Endometrial microvascular endothelial cells (primary cell): ENCODE data around the gene ACTRT3. TPM values are rescaled to one million over a fixed set of nuclear protein-coding genes. Genes with fewer than 3 reads are reported as not detected.

ENCODE experiments used
- in situ Hi-C: cut with HindIII; loops from 2 replicates; pipeline ENCODE4 v1.10.0; 2017; ENCODE audit warnings: low sequenced_read_pairs, low pct_unique_long_range_greater_than_20kb; ENCODE audit errors: inconsistent ontology term
- total RNA-seq: library from RNA; depleted of rRNA; stranded (reverse); fragments of >200 nt; gene quantifications from one replicate; pipeline ENCODE4 v1.2.3, GENCODE V29; 2015; ENCODE audit errors: inconsistent ontology term

Gene ACTRT3
- total RNA-seq, 1 donor from 2014 or later, result 2.8 TPM

DNA sequence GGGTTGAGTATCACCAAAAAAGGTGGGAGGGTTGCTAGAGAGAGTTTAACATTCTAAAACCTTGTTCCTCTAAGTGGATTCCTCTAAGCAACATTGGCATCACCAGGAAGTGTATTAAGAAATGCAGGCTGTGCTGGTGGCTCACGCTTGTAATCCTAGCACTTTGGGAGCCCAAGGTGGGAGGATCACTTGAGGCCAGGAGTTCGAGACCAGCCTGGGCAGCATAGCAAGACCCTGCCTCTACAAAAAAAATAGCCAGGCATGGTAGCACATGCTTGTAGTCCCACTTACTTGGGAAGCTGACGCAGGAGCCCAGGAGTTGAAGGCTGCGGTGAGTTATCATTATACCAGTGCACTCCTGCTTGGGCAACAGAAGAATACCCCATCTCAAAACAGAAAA, 8.5 kb upstream of the ACTRT3 start:
- in situ Hi-C loops, result no loop called here

DNA sequence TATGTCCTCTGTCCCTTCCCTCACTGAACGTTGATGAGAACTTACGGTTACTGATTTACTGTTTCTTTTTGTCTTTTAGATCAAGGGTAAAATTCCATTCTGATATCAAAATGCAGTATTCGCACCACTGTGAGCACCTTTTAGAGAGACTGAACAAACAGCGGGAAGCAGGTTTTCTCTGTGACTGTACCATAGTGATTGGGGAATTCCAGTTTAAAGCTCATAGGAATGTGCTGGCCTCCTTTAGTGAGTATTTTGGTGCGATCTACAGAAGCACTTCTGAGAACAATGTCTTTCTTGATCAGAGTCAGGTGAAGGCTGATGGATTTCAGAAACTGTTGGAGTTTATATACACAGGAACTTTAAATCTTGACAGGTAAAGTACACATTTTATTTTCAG, 4.8 kb upstream of the ACTRT3 start:
- in situ Hi-C loops, result no loop called here

DNA sequence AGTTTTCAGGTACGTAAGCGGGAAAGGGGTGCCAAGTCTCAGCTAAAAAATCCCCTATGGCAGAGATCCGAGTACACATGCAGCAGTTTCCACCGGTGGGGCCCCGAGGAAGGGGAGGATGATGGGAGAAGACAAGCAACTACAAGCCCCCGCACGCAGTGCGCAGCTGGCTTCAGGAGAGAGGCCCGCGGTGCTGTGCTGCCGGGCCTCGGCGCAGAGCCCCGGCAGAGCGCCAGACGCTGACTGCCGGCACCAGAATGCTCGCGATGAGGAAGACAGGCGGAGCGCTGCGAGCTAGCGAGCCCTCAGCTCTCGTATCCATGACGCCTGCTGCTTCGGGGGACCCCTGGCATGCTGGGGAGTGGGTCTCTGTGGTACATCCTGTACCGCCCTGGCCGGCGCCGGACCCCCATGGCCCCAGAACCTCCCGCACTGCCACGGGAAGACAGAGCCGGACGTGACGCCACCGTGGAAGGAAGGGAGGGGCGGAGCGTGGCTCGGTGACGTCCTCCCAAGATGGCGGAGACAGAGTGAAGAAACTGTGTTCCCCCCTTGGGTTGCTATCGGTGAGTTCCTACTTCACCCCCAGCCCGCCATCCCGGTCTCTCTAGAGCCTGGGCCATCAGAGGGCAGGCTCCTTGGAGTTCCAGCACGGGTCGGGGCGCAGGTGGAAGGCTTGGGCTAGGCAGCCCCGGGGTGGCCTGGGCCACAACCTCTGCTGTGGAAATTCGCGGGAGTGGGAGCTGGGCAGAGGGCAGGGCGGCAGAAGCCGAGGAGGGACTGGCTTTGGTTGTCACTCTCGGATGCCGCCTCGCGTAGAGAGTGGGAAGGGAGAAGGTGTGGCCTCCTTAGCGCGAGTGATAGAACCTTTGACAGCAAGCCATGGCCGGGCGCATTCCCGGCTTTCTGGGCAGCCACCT, 3.8 kb upstream of the ACTRT3 start, which contains the start of gene MYNN:
Gene MYNN (plus strand): TSS at position 500 of the 920 bp plus-strand sequence. CDS start 900 bp downstream, outside the sequence.
- in situ Hi-C loops, result no loop called here

DNA sequence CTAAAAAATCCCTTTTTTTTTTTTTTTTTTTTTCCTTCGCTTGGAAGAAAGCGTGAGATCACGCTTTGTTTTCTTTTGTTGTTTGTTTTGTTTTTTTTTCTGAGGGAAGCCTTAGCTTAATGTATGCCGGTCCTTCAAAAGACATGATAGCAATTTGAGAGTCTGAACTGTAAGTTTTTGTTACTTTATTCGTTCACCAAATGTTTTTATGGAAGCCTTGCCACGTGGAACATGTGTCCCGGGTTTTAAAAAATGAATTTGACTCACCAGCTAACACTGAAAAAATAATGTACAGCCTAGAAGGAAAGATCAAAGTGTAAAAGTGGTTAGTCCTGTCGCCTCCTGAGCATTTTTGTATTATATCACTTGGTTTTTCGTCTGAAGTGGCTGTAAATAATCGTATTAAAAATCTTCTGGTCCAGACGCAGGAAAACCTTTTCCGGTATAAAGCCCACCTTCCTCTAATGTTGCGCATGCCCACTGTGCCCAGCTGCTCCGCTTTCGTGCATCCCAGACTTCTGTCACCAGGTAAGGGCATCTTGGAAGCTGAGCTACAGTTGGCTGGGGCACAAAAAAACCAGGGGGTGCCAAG, 3.0 kb upstream of the ACTRT3 start:
- in situ Hi-C loops, result no loop called here

DNA sequence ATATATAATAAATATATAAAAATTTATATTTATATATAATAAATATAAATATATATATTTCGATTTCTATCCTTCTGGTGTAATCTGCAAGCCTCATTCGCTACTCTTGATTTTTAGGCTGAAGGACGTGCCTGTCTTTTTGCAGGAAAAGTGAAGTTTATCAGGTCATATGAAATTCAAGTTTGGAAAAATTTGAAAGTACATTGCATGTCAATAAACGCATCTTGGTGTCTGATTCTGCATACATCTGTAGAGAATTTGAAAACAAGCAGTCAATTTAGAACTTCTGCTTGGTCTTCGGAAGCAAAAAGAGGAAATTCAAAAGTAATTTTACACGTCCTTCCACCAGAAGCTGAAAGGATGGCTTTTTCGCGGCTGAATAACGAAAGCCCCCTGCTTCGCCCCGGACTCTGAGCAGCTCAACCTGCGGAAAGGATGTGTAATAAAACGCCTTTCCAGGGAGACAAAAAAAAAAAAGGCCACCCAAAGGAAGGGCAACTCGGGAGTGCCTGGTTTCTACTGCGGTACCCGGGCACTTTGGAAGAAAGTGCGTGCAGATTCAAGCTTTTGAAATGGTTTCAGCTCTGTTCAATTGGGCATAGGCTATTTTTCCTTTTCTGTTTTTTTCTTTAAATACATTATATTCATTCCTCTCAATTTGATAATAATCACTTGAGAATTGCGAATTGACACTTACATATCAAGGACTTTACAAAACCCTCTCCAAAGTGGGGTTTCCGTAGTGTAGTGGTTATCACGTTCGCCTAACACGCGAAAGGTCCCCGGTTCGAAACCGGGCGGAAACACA, 2.3 kb upstream of the ACTRT3 start:
- in situ Hi-C loops, result no loop called here

DNA sequence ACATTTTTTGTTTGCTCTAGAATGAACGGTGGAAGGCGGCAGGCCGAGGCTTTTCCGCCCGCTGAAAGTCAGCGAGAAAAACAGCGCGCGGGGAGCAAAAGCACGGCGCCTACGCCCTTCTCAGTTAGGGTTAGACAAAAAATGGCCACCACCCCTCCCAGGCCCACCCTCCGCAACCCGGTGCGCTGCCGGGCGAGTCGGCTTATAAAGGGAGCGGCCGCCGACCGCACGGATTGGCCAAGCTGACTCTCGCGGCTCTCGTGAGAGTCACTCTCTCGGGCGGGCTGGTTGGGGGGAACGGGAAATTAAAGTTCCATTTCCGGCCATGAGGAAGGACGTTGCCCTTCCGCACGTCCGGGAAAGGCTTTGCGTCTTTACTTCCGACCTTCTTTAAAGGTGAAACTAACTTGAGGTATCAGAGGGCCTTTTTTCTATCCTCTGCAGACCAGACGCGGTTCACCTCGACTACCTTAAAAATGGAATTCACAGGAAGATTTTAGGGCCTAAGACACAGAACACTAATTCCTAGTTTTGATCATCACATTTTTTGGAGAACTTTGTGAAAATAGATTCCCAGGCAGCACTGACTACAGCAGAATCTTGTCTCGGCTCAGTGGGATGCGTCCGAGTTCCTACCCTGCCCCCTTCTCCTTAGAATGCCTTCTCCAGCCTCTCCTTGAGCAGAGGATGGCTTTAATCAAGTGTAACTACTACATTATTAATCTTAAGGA, 4.3 kb downstream of the ACTRT3 start, which contains the start of gene TERC:
Gene TERC (minus strand): TSS at position 179 of the 731 bp plus-strand sequence.
- in situ Hi-C loops, result no loop called here

DNA sequence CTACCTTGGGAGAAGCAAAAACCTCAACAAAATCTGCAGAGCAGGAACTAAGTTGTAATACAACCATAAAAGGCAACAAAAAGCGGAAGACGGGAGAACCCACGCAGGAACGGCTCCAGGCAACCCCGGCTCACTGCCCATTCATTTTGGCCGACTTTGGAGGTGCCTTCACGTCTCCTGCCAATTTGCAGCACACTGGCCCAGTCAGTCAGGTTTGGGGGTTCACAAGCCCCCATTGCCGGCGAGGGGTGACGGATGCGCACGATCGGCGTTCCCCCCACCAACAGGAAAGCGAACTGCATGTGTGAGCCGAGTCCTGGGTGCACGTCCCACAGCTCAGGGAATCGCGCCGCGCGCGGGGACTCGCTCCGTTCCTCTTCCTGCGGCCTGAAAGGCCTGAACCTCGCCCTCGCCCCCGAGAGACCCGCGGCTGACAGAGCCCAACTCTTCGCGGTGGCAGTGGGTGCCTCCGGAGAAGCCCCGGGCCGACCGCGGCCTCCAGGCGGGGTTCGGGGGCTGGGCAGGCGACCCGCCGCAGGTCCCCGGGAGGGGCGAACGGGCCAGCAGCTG, 5.0 kb downstream of the ACTRT3 start:
- in situ Hi-C loops, result no loop called here

DNA sequence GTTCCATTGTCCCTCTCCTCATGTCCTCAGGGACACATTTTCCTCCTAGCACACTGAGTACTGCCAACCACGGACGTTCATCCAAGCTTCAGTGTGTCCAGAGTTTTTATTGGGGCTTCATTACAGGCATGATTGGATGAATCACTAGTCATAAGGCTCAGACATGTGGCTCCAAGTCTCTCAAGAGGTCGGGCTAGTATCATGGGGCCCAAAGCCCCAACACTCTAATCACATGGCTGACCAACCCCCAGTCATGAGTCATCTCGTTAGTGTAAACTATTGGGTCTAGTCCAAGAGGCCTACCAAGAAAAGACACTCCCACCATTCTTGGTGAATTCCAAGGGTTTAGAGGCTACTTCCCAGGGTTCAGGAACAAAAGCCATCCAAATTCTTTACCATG, 8.9 kb downstream of the ACTRT3 start:
- in situ Hi-C loops, result no loop called here

DNA sequence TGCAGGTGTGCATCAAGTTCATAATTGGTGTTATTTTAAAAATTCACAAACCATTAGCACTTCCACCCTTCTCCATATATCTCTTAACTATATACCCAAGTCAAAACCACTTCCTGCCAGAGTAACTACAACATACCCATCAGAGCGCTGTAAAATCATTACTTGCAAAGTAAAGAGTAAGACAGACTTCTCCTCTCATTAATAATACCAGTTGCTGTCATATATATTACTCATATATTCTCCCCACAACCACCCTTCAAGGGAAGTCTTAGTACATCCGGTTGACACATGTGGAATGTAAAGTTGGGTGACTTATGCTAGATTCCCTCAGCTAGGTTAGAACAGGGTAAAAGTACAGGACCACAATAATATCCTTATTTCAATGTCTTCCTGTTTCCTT, 10.1 kb downstream of the ACTRT3 start:
- in situ Hi-C loops, result no loop called here

DNA sequence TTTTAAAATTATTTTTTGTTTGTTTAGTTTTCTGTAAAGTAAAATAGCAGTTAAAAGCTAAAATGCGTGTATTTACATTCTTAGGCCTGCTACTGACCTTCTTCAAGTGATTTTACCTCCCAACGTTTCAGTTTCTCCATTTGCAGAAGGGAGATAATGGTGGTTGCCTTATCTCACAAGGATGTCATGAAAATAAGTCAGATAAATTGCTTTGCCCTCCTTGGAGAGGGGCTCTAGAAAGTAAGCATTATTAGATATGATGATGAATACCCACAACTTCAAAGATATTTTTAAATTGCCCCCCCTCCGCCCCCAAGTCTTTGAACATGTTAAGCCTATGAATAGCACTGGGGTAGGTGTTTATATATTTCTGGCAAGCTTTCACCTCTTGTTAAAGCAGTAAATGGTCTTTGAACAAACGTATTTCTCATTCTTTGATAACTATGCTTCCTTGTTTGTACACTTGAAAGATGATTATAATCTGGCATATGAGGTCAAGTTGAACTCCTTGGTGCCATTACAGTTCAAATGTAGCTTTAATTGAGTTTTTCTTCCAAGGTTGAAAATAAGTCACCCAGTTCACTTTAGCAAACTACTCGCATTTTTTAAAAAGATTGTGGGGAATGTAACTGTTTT, 10.9 kb downstream of the ACTRT3 start:
- in situ Hi-C loops, result no loop called here

DNA sequence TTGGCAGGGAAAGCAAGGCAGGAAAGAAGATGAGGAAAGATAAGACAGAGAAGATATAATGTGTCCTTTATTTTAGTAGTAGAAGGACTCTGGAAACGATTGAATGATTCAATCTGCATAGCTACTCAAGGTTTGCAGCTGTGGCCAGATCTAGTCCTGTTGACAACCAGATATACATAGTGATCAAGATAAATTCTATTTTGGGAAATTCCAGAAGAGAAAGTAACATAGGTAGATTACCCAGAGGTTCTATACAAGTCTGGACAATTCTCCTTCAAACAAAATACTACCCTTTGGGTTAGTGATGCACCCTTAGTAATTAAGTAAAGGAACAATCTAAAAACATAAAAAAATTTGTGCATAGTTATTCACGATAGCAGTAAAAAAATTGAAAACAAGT, 13.9 kb downstream of the ACTRT3 start:
- in situ Hi-C loops, result no loop called here

DNA sequence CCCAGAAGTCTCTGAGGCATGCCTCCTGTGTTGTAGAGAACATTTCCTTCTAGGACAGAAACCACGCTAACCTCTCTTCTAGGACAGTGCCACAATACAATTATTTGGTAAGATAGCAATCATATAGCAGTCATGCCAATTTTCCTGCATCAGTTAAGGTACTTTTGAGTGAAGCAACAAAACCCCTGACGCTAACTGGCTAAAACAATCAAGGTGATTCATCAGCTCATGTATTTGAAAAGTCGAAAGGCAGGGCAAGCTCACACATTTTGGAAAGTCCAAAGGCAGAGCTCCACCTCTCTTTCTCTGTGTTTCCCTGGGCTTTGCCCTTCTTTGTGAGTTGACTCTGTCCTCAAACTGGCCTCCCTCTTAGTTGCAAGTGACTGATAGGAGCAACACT, 14.7 kb downstream of the ACTRT3 start:
- in situ Hi-C loops, result no loop called here

DNA sequence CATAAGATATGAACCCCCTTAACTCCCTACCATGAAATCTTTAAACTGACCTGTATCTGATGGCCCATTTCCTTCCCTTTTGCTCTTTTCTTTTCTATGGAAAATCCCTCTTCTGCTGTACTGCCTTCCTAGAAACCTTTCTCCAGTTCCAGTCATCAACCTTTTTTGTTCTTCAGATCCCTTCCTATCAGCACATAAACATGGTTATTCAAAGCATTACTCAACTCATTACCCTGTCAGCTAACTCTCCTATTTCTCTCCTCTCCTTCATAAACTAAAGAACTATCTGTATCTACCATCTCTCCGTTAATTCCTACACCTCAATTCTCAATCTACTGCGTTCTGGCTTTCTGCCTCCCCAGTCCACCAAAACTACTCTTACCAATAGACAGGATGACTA, 17.5 kb downstream of the ACTRT3 start:
- in situ Hi-C loops, result no loop called here

DNA sequence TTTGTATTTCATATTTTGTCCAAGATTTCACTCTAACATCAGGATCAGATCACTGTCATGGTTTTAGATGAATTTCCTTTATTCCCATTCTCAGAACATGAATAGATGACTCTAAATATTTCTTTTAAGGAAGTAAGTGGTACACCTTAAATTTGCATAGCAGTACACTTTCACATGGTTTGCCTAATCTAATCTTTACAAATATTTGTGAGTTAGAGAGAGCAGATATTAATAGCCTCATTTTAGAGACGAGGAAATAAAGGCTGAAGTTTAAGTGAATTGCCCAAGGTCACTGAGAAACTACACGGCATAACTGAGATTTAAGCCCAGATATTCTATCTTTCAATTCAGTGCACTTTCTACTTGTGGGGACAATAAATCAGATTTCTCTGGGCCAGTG, 18.7 kb downstream of the ACTRT3 start:
- in situ Hi-C loops, result no loop called here

DNA sequence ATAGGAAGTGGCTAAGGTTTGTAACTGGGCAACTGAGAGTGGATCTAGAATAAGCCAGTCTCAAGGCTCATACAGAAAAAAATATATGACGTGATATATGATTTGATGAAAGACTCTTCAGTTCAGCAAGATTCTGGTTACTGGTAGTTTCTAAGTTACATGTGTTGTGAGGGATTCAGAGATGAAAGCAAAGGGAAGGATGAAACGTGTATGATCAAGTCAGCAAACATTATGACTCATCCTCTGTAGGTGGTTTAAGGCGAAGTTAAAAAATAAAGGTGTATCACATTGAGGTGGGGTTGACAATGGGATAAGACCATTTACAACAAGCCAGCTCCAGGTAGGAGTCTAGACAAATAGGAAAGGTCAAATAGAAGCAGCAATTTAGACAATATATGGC, 20.7 kb downstream of the ACTRT3 start:
- in situ Hi-C loops, result no loop called here

DNA sequence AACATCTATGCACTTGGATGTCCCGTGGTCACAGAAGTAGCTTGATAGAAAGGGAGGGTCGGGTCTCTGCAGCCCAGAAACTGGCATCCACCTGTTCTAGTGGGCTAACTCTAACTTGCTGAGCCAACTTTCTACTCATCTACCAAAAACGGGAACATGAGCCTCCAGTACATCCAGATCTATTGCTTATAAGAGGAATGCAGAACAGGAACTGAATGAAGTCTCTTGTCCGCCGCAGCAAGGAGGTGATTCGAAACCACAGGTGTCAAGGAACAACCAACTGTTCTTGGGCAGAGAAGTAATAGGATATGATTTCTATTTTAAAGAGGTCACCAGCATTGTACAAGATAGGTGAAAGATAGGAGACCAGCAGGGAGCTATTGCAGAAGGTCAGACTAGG, 22.4 kb downstream of the ACTRT3 start:
- in situ Hi-C loops, result no loop called here

DNA sequence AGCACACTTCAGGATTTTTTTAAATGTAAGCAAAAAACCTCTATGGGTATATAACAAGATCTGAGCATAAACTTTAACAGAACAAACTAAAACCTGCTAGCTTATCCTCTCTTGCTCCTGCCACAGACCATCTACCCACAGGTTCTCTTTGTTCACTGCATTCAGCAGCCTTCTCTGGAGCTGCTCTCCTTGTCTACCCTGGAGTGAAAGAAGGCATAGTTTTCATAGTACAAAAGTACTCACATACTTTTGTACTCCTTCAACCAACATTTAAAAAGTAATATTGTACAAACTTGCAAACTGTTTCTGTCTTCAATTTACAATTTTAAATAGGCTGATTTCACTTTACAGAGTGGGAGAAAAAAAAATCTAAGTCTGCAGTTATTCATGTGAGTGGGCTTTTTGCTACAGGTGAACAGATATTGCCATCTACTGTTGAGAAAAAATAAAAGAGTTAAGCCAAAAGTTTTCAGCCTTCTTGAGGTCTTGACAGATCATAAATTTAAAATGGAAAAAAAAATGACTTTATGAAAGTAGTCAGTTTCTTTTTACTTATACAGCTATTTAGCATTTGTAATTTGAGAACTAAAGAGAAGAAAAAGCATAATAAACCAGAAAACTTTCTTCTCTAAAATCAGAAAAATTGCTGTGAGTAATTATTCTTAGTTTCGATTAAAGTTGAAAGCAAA, 24.9 kb downstream of the ACTRT3 start:
- in situ Hi-C loops, result no loop called here

DNA sequence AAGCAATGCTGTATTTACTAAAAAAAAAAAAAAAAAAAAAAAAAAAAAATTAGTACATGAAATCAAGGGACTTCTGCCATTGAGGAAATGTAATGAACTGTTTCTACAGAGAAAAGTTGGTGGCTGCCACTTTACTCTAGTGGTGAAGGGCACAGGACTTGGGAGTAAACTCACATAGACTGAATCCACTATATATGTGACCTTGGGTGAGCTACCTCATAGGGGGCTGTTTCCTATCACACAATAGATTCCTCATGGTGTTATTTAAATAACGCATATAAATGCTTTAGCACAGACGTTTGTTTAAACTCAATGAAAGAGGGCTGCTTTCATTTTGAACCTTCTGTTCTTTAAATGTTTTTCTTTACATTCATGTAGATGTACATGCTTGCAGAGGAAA, 30.3 kb downstream of the ACTRT3 start:
- in situ Hi-C loops, result no loop called here
